HEK293T (cell line): ENCODE data around the gene MT1HL1.

Experiments used
- BHLHE40 ChIP-seq: fragments of 450-650 bp; IDR thresholded peaks from 2 replicates; pipeline ENCODE4 v1.6.1; 2016; ENCODE audit warnings: mild to moderate bottlenecking, moderate library complexity, borderline replicate concordance
- ELF4 ChIP-seq: fragments of 450-650 bp; IDR thresholded peaks from 2 replicates; pipeline ENCODE4 v1.6.1; 2017; ENCODE audit warnings: antibody characterized with exemption
- FOXK2 ChIP-seq: fragments of 450-650 bp; IDR thresholded peaks from 2 replicates; pipeline ENCODE4 v1.6.1; 2016; ENCODE audit warnings: mild to moderate bottlenecking
- NFRKB ChIP-seq: fragments of 450-650 bp; IDR thresholded peaks from 2 replicates; pipeline ENCODE4 v1.6.1; 2016; ENCODE audit warnings: mild to moderate bottlenecking, moderate library complexity
- SUZ12 ChIP-seq: fragments of 450-650 bp; IDR thresholded peaks from 2 replicates; pipeline ENCODE4 v1.6.1; 2016; ENCODE audit warnings: mild to moderate bottlenecking
- TARDBP ChIP-seq: fragments of 450-650 bp; IDR thresholded peaks from 2 replicates; pipeline ENCODE4 v1.6.1; 2016

GRCh38 chr1:236997882-236998281 lies 6.4 kb downstream of the MT1HL1 start:
- no peak for TF ChIP-seq SUZ12
- no peak for TF ChIP-seq FOXK2
- no peak for TF ChIP-seq BHLHE40
- no peak for TF ChIP-seq ELF4
- no peak for TF ChIP-seq TARDBP
- no peak for TF ChIP-seq NFRKB
